ENCODE data around the gene NMNAT1. TPM values are rescaled to one million over a fixed set of nuclear protein-coding genes. Genes with fewer than 3 reads are reported as not detected.
A peak's percentile ranks its signal among the peaks of the same experiment; 100 is the strongest.

NMNAT1 gene
- total RNA-seq, 3 donors from 2014 or later = 19.0 to 21.8 (median 20.6) TPM

GRCh38 chr1:10033359-10033845 lies 90.1 kb downstream of the NMNAT1 start:
- Histone ChIP-seq H3K9me3 (no peaks in the 10 kb centered on the region), H3K4me1 (ENCODE audit: low read depth) (peaks cover 20% of the 10 kb centered on the region), H3K4me3 (peak overlapping the region; percentile 79), H3K36me3 (ENCODE audit: low read depth) (no peaks in the 10 kb centered on the region)
- intact Hi-C loops (cut with DNase I, micrococcal nuclease) = no loop called here
- ATAC-seq (peak; percentile 51), DNase-seq (peak in 1 of 3 donors; percentile 33)
- TF ChIP-seq CTCF (IDR thresholded peaks at IDR 0.05) = no peak

Small RNAs within 50 kb of the gene (microRNA-seq; reads per million reads assigned to microRNA genes)
- gene MIR5697 = 1.4 reads per million

Other genes with a start within 250 kb of the NMNAT1 start
- 100 to 1,000 TPM; 166 to 275 (median 224) TPM for gene CLSTN1, start 119.5 kb upstream of the NMNAT1 start, total RNA-seq
- gene CTNNBIP1, start 33.2 kb upstream of the NMNAT1 start, total RNA-seq = 10 to 100 TPM; 20.0 to 24.4 (median 23.3) TPM
- gene LZIC, start 84 bp upstream of the NMNAT1 start, total RNA-seq = 10 to 100 TPM; 36.3 to 43.7 (median 39.9) TPM
- gene RBP7, start 53.8 kb downstream of the NMNAT1 start, total RNA-seq = 1 to 10 TPM in 2 of 3 donors, under 1 TPM in 1; 0.69 to 4.1 (median 1.7) TPM
- 10 to 100 TPM; 40.7 to 66.2 (median 41.4) TPM for gene UBE4B, start 89.5 kb downstream of the NMNAT1 start, total RNA-seq

All from mucosa of descending colon (tissue), 3 donors.